ENCODE data around the gene MICAL2. TPM values are rescaled to one million over a fixed set of nuclear protein-coding genes. Genes with fewer than 3 reads are reported as not detected.

MICAL2 gene
- polyA plus RNA-seq, 1 donor = 18.7 TPM

DNA sequence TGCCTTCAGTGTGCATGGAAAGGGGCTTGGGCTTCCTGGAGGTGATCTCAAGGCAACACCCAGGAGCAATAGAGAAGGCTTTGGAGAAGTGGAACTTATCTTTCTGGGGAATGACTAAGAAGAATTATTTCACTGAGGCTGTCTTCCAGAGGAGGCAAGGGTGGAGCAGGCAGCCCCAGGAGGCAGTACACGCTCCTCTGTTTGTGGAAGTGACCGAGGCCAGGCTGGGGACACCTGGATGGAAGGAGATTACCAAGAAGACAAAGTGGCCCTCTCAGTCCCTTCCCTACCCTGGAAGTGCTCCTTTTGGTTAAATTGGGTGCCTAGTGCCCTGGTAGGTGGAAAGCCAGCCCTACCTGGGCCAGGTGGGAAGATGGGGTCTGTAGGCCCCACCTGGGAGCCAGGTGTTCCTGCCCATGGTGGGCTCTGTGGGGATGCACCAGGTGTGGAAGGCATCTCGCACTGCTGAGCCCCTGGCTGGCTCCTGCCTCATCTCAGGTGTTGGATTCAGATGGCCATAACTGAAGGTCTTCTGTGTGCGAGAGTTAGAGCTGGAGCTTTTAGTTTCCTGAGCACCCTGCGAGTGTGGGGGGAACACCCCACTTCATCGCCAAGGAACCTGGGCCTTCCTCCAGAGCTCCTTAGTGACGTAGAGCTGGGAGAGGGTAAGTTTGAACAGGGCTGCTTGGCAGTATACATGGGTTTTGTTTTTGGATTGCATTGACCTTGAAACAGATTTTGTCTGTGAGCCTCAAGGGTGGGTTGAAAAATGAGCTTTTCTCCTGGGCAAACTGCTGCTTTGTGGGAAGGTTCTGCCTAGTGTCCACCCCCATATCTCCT is 46.1 kb downstream of the MICAL2 start:
- no peak for DNase-seq (ENCODE audit: low read depth)

- DNase-seq (ENCODE audit: low read depth) = no peak
Measured at GRCh38 chr11:12157241-12157661, 46.9 kb downstream of the MICAL2 start.

GRCh38 chr11:12158909-12159308 is 48.5 kb downstream of the MICAL2 start:
- no peak for DNase-seq (ENCODE audit: low read depth)

DNA sequence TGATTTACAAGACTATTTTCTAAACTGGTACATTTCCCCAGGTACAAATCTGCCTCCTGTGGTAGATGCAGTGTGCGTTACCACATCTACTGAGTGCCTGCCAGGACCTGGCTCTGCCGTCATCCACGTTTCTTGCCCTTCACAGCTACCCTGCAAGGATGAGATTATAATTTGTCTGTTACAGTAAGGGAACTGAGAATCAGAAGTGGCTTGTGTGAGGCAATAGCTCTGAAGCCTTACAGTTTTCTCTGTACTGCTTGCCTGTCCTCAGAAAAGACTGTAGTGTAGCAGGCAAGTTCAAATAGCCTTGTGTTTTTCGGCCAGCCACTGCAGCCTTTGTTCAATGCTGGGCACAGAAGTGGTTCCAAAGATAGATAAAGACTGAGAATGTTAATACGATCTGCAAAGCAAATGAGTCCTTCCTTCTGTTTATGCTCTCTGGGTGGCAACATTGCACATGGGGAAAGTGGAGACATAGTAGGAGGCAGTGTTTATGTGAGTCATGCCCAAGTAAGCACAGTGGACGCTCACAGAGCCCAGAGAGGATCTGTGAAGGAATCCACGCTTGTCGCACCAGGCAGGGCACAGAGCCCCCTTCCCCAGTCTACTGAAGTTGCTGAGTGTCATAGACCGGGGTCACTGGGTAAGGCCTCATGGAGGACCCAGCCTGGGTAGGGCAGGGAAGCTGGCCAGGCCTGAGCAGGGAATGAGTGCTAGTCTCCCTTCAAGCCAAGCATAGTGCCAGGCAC is 49.1 kb downstream of the MICAL2 start:
- no peak for DNase-seq (ENCODE audit: low read depth)

DNA sequence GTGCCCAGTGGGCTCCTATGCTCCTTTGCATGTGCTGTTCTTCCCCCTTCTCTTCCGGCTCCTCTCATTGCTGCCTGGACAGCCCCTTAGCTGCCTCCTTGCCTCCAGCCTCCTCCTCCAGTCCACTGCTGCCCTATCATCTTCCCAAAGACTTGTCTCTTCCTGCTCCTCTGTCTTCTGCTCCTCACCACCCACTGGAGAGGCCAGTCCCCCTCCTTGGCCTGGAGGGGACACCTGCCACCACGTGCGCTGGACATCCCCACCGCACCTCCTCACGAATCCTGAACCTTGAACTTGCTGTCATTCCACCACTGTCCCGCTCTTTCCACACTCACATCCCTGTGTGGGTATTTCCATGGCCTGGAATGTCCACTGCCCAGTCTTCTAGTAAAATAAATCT is 49.8 kb downstream of the MICAL2 start:
- DNase-seq (ENCODE audit: low read depth) = no peak

DNA sequence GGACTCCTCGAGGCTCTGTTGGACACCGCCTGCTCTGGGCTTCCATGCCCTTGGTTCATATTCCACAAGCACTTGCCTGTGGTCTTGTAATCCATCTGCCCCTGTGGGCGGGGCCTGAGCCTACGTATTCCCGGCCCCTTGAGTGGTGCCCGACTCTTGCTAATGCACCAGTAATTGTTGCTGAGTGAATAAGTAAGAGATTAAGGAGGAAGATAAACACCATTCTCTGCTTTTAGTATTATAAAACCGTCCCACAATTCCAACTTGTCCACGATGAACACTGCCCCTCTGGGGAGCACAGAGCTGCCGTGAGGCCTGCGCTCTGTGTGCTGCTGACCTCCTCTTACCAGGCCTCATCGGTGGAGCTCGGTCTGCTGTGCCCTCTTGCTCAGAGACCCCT is 50.3 kb downstream of the MICAL2 start:
- no peak for DNase-seq (ENCODE audit: low read depth)

- no peak for DNase-seq (ENCODE audit: low read depth)
Measured at GRCh38 chr11:12161137-12161536, 50.7 kb downstream of the MICAL2 start.

- no peak for DNase-seq (ENCODE audit: low read depth)
Measured at GRCh38 chr11:12161603-12162350, 51.4 kb downstream of the MICAL2 start.

GRCh38 chr11:12162652-12163051 is 52.3 kb downstream of the MICAL2 start:
- no peak for DNase-seq (ENCODE audit: low read depth)

- DNase-seq (ENCODE audit: low read depth) = no peak
Measured at GRCh38 chr11:12163181-12163941, 53.0 kb downstream of the MICAL2 start.

- no peak for DNase-seq (ENCODE audit: low read depth)
Measured at GRCh38 chr11:12164061-12165014, 53.9 kb downstream of the MICAL2 start.

DNA sequence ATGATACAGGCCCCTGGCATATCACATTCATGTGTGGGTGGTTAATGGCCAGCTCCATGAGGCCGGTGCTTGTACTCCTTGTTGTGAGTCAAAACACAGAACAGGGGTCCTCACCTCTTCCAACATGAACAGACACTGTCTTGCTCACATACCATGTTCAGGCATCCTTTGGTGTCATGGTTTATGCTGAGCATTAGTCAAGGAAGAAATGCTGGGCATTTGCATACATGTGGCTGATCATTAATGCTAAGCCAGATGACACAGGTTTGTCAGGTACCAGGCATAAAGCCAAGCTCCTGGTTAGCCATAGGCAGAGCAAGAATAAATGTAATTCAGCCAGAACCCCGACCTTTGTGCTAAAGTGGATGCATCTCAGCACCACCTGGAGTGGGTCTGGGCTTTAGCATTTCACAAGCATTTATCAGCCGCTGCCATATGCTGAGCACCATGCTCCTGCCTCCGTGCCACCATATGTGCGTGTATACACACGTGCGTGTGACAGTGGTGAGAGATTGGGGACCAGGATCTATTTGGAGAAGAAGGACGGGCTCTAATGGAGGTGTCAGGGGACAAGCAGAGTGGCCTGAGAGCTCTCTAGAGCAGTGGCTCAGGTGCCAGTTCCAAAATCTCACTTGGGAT is 55.0 kb downstream of the MICAL2 start:
- DNase-seq (ENCODE audit: low read depth) = no peak

GRCh38 chr11:12166299-12167060 is 56.1 kb downstream of the MICAL2 start:
- DNase-seq (ENCODE audit: low read depth) = no peak

DNA sequence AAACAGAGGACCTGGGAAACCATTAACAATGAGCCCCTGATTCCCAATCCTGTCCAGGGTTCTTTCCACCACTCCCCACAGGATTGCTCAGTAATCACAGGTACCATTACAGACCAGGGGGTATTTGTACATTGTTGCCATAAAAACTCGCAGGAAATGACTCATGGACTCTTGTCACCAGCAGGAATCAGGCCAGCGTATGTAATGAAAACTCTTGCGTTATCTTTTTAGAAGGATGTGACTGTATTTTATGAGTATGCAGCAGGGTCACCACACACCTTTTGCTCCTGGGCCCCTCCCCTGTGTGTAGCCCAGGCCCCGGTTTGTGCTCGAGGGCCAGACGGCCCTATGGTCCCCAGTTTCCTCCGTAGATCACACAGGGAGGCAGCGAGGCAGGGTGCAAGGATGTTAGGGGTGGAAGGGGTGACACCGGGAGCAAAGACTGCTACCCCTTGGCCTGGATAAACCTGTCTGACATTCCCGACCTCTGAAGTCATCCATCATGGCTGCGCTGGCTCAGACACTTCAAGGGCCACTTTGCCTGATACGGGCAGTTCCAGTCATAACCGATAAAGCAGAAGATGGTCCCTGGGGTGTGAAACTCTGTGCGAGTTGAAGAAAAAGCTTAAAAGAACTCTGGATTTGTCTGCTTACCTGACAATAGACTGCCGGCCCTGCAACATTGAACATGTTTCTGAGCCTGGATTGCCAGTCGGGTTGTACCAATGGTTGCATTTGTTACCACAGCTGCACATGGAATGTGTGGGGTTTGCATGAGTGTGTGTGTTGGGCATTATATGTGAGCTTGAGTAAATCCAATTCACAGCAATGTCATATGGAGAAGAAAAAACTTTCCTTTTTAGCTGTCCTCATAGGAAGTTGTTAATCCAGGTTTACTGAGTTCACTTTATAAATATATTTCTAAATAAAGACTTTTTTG is 56.9 kb downstream of the MICAL2 start:
- no peak for DNase-seq (ENCODE audit: low read depth)

DNA sequence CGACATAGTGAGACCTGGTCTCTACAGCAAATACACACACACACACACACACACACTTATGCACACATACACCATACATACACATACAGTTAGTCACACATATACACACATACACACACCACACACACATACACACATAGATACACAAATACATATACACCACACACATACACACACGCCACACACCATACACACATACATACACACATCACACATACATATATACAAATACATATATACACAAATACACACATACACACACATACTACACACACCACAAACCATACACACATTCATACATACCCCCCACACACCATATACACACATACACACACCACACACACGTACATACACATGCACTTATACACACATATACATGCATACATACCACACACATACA is 57.7 kb downstream of the MICAL2 start:
- DNase-seq (ENCODE audit: low read depth) = no peak

GRCh38 chr11:12169822-12170221 is 59.4 kb downstream of the MICAL2 start:
- DNase-seq (ENCODE audit: low read depth) = no peak

DNA sequence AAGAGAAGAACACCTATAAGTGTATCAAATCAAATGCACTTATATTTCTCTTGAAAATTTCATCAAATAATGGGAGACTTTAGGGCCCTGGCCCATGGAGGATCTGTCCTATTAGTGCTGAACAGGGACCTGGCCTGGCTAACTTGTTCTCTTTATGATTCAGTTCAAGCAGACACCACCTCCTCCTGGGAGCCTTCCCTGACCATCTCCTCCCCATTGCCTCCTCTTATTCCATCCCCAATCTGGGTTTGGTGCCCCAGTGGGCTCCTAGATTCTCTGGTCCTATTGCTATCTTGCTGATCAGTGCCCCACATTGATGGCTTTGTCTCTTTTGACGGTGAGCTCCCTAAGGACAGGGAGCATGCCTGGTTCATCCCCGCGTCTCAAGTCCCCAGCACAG is 60.1 kb downstream of the MICAL2 start:
- no peak for DNase-seq (ENCODE audit: low read depth)

DNA sequence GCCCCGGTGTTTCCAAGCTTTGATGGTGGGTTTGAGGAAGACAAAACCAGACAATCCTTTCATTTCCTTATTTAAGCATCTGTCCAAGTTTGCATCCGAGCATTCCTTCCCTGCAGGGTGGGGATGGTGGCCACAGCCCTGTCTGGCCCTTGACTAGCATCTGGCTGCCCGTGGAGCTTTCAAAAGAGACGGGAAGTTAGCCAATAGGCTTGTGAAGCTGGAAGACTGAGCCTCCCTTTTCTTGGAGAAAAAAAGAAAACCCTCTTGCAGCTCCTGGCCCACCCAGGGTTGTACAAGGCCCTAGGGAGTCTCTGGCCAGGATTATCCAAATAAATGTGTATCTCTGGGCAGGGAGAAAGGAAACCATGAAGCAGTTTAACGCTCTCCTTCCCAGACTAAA is 60.6 kb downstream of the MICAL2 start:
- DNase-seq (ENCODE audit: low read depth) = no peak
